ENCODE measurements around the gene SMARCA4. TPM values are rescaled to one million over a fixed set of nuclear protein-coding genes. Genes with fewer than 3 reads are reported as not detected.

SMARCA4 gene
- total RNA-seq, 1 experiment from 2014 or later: 261 TPM

DNA sequence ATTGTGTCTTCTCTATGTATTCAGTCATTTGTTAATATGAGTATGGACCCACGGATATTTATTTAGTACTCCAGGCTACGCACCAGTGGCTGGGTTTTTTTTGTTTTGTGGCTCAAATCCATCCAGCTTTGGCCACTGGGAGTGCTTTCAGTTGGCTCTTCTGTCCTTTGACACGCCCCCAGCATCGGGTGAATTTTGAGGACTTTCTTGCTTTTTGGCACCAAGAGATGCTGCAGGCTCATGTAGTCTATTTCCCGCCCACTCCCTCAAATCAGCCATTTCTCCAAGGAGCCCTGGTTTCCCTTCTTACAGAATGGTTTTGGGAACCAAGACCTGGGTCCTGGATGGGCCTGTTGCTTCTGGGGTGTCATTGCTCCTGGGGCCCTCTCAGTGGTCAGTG is 55.8 kb downstream of the SMARCA4 start:
- H3K4me3 Mint-ChIP-seq: no peak overlapping the region
- no CpG with 5 or more reads among the region's 5 CpGs for WGBS (ENCODE audit: extremely low coverage, insufficient read length, low lambda C conversion rate)

More for the DNA sequence above, 55.8 kb downstream of the SMARCA4 start:
- Histone ChIP-seq H3K9ac (ENCODE audit: extremely low read depth, insufficient read length, low read length) (no peak overlapping the region), H3K27ac (ENCODE audit: insufficient read length, low read depth, low read length) (no peak overlapping the region), H2BK5ac (ENCODE audit: insufficient read length, low read length) (no peak overlapping the region), H2AK5ac (ENCODE audit: insufficient read length, low read length) (no peak overlapping the region), H4K91ac (ENCODE audit: insufficient read length, low read depth, low read length) (no peak overlapping the region), H3T11ph (ENCODE audit: low read length) (no peak overlapping the region), H3K79me1 (ENCODE audit: insufficient read depth, low read depth, low read length, poor library complexity, severe bottlenecking) (no peaks in the 10 kb centered on the region), H4K5ac (ENCODE audit: insufficient read length, low read depth, low read length) (no peak overlapping the region), H3K27me3 (ENCODE audit: insufficient read depth, low read length) (no peaks in the 10 kb centered on the region), H4K8ac (replicated peaks; ENCODE audit: insufficient read length, low read depth, low read length) (no peak overlapping the region), H3K9me3 (ENCODE audit: control insufficient read depth, low read depth, low read length) (no peaks in the 10 kb centered on the region), H2BK20ac (ENCODE audit: low read depth, low read length, poor library complexity, severe bottlenecking) (no peak overlapping the region), H3K4me1 (ENCODE audit: insufficient read depth, low read length) (no peaks in the 10 kb centered on the region), H2BK15ac (ENCODE audit: low read depth, low read length) (no peak overlapping the region), H3K79me2 (ENCODE audit: insufficient read depth, low read length) (no peaks in the 10 kb centered on the region), H3K56ac (ENCODE audit: insufficient read length, low read depth, low read length) (no peak overlapping the region), H4K20me1 (ENCODE audit: control insufficient read depth, insufficient read depth, insufficient read length) (no peaks in the 10 kb centered on the region), H3K23ac (ENCODE audit: insufficient read length, low read depth, low read length) (no peak overlapping the region), H2BK12ac (ENCODE audit: insufficient read length, low read depth, low read length) (no peak overlapping the region), H3K23me2 (ENCODE audit: insufficient read length, low read depth, low read length, poor library complexity, severe bottlenecking) (no peaks in the 10 kb centered on the region), H3K4ac (ENCODE audit: low read depth, low read length) (no peak overlapping the region), H3K4me2 (ENCODE audit: insufficient read depth, insufficient read length, low read length) (no peak overlapping the region), H2BK120ac (ENCODE audit: low read depth, low read length, poor library complexity, severe bottlenecking) (no peak overlapping the region), H3K14ac (ENCODE audit: insufficient read depth, low read length) (no peak overlapping the region), H2AFZ (ENCODE audit: low read length) (no peak overlapping the region), H3K18ac (ENCODE audit: insufficient read length, low read depth, low read length) (no peak overlapping the region)
- Mint-ChIP-seq H3K27ac (no peak overlapping the region), H3K9me3 (no peaks in the 10 kb centered on the region; a peak in 1 of 5 replicates), H3K27me3 (ENCODE audit: low read depth) (peaks cover 1% of the 10 kb centered on the region; the same call in 1 of the 2 replicates), H3K4me1 (no peaks in the 10 kb centered on the region), H3K36me3 (ENCODE audit: insufficient read depth in 1 of 3, low read depth in 3 of 3) (peaks cover 62 to 98% (median 96%) of the 10 kb centered on the region in 3 experiments; a peak in 6 of 7 replicates)
- no peak for TF ChIP-seq CTCF (conservative IDR thresholded peaks at IDR 0.05)
- DNase-seq: no peak
